HG03432 (cell line): ENCODE measurements around the gene PPP2R5A.
A peak's percentile ranks its signal among the peaks of the same experiment; 100 is the strongest.

ENCODE experiments used
- ATAC-seq: cut with Tn5 transposase; IDR thresholded peaks from one replicate; pipeline ENCODE4 v1.9.1; 2021; ENCODE audit warnings: mild to moderate bottlenecking, moderate library complexity; ENCODE audit not compliant: unreplicated experiment

The PPP2R5A gene

DNA sequence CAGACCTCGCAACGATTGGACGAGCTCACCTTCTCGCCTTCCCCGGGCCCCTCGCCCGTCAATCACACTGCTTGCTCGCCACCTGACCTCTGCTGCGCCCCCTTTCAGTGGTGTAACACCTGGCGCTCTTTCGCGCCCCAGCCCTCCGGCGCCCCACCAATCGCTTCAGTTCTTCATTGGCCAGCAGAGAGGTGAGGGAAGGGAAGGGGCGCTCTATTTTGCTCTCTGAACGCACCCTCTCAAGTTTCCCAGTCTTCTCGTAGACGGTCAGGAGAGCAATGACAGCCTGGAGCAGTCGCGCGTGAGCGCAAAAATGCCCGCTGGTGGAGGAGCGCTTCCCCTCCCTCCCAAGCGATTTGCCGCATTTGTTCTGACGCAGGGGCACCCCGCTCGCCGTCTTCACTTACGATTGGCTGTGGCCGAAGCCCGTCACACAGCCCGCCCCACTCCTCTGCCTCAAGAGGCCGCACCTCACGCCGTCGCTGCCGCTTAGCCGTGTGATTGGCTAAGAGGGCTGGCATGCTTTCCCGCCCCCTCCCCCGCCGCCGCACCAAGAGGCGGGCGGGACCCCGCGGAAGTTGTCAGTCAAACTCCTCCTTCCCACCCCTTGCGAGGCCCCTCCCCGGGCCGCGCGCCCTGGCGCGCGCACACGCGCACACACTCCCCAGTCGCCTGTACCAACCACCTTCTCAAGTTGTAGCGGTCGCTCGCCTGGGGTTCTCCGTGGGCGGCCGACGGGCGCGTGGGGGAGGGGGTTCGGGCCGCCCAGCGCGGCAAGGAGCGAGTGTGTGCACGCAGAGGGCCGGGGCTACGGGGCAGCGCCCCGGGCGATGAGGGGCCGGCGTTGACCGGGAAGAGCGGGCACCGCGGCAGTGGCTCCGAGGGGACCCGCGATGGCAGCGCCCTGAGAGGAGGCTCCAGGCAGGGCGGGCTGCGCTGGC lies at the start of gene PPP2R5A:
Gene PPP2R5A, plus strand, starts transcription at position 667 of the 941 bp plus-strand sequence. CDS start 701 bp downstream, outside the sequence.
- peak; percentile 90 for ATAC-seq

DNA sequence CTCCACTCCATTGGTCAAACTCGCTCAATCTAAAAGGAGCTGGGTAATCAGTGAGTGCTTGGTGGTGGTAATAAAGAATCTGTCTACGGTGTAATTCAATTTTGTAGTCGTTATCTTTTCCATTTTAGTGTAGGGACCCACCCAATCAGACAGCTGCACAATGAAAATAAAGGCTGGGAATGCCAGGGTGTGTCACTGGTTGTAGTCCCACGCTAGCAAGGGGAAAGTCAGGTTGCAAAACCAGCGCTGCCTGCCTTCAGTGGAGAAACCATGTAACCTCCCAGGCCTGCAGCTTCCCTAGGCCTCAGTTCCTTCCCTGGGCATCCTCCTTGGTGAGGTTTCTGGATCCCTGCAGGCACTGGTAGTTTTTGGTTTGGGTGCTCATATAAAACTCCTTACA lies 49.4 kb upstream of the PPP2R5A start:
- ATAC-seq = no peak

DNA sequence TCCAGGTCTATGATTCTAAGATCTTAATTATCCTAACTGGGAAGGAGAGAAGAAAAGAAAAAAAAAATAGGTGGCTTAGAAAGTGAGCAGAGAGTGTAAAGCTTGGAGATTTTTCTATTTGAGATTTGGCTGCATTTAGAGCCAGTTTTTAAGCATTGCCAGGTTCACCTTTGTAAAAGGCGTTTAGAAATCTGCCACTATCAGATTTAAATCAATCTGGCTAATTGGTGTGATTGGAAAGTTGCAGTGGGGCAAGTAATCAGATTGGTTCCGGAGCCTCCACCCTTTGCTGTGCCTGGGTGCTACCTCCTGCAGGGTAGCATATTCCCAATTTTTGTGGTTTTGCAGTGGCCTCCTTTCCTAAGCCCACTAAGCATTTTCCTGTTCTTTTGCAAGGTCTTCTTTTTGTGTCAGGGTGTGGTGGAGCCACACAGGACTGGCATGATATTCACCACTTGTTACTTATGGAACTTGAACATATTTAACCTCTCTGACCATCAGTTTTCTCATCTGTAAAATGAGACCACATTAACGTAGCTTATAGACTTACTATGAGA lies 48.5 kb upstream of the PPP2R5A start:
- ATAC-seq = no peak

DNA sequence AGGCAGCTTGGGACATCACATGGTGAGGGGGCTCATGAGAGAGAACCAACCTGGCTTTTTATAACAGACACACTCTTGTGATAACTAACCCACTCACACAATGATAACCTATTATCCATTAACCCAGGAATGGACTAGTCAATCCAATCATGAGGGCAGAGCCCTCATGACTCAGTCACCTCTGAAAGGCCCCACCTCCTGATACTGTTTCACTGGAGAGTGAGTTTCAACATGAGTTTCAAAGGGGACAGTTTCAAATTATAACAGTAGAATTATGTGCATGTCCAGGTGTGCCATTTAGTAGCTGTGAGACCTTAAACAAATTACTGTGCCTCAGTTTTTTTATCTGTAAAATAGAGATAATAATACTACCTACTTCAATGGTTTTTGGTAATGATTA lies 47.6 kb upstream of the PPP2R5A start:
- ATAC-seq = peak; percentile 92

DNA sequence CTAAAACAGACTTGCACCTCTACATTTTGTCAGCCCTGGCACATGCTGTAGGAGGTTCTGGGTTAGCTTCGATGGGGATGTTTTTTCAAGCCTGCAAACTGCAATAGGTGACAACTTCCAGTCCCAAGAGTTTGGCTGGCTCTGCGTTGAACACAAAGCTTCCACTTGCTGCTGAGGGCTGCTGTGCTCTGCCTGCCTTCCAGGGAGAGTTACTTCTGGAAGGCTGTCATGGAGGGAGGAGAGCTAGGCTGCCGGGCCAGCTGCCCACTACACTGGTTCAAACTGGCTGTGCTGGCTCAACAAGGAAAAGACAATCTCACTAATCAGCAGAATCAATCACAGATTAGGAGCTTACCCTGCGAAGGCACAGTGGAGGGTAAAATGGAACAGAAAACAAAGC lies 46.7 kb upstream of the PPP2R5A start:
- no peak for ATAC-seq

DNA sequence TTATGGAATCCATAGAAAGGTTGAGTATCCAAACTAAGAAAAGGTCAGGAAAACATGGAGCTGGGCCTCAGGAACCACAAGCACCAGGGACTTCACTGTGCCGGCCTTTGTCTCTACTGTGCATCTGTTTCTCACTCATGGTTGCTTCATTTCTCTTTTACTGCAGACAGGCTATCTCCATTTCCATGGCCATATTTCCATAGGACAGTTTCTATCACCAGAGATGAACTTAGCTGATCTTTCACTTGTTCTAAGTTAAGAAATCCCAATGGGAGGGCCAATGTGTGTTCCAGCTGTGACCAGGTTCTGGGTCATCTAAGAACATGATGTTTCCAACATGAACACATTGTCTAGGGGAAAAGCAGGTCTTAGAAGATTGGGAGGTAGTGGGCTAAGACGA lies 43.7 kb upstream of the PPP2R5A start:
- no peak for ATAC-seq

DNA sequence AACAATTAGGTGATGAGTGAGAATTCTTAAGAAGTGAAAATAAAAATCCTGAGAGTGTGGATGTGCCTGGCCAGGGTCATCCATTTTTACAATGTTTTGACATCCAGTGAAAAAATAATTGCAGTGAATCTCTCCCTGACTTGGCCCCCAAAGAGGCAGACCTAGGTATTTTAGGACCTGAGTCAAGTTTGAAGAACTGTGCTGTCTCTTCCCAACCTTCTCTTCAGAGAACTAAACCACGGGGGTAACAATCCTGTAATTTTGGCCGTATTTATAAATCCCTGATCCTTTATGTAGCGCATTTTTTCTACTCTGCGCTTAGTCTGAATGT lies 43.3 kb upstream of the PPP2R5A start:
- ATAC-seq = no peak

DNA sequence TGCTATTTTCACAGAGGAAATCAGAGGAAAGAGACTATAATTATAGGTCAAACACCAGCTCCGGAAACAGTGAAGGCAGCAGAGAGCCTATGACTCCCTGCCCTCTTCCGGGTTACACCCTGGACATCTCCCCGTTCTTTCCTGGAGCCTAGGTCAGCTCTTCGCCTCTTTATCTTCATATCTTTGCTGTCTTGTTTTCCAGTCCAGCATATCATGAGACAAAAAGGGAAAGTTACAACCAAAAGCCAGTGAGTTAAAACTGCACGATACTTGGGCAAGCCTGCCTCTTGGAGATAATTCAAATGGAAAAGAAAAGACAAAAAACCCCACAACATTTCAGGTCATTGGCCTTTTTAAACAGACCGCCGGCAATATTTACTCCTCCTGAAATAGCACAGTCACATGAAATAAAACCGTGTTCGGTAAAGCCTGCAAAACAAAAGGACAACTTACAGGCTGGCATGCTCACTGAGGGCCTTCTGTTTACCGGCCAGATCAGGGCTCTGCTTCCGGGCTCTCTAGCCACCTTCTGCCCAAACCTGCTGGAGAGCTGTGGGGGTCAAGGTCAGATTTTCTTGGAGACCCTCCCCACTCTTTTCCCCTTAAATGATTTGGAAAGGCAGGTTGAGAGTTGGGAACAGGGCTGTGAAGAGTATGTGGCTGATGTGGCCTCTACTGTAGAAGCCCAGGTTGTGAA lies 42.8 kb upstream of the PPP2R5A start:
- no peak for ATAC-seq

DNA sequence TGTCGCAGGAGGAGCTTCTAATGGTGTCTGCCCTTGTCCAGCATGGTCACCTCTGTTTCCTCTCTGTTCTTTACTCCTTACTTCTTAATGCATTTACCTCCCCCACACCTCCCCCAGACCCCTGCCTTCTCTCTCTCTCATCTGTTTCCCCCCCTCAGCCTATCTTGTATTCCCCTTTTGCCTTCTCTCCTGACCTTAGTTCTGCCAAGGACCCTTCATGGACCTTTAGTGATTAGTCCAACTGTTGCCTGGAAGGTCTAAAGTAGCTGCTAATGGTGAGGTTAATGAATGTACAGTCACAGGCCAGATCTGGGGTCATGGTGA lies 42.3 kb upstream of the PPP2R5A start:
- no peak for ATAC-seq

DNA sequence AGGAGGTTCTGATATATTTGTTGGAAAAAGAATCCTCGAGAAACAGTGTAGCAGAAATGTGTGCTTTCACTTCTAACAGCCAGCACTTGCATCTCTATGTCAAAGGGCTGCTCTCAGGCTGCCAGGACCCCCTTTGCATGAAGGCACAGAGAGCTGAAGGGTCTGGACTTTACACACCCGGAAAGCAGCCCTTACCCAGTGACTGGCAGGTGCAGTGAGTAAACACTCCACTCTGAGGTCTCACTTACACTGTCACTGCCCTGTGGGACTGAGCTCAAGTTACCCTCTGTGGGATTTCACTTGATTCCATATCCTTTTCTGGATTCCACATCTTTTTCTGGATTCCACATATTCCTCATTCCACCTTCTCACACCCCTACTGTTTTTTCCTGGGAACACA lies 40.8 kb upstream of the PPP2R5A start:
- no peak for ATAC-seq

DNA sequence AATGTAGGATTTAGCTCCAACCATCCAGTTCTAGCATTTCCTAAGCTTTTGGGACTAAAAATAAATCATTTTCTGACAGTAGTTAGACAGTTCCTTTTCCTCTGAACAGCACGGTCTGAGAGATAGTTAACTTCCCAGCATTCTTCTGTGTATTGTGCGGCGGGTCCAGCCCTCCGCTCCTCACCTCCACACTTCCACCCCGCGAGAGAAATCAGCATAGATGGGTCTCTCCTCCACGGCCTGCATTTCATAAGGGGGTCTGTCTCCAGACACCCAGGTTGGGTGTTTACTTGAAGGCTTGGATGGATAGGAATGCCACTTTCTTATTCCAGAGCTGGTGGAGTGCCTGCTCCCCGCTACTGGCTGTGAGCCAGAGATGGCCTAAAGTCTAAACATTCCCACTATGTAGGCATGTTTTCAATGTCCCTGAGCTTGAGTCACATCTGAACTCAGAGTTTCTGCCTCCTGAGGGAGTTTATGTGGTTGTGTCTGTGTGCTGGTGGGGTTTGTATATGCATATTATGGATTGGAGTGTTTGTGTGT lies 38.0 kb upstream of the PPP2R5A start:
- no peak for ATAC-seq

DNA sequence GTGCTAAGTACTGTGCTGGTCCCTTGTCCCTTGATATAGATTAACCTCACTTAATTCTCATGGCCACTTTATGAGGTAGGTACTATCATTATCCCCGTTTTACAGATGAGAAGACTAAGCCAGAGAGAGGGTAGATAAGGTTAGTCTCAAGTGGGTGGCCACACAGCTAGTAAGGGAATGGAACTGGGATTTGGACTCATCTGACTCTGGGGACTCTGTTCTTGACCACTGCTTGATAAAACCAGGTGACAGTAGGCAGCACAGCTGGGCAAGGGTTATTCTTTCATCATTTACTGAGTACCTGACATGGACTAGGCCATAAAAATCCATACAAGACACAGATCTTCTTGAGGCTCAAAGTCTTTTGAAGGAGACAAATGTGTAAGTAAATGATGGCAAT lies 37.2 kb upstream of the PPP2R5A start:
- no peak for ATAC-seq

DNA sequence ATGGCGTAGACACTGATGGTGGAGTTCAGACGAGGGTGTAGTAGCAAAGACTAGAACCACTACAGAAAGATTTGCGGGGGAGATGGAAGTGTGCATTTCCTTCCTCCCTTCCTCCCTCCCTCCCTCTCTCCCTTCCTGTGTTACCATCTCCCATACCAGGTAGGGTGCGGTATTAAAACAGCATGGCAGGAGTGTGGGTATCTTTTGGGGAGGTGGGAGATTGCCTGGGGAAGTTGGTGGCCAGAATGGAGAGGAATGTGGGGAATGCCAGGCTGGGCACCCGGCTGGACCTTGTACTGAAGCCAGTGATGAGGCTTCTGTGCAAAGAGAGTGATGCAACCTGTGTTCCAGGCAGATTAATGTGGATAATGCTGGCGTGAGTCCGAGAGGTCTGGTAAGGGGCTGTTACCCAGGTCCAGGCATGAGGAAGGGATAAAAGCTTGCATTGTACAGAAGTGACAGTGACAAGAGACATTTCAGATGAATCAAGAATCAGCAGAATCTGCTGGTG lies 30.3 kb upstream of the PPP2R5A start:
- ATAC-seq = no peak

DNA sequence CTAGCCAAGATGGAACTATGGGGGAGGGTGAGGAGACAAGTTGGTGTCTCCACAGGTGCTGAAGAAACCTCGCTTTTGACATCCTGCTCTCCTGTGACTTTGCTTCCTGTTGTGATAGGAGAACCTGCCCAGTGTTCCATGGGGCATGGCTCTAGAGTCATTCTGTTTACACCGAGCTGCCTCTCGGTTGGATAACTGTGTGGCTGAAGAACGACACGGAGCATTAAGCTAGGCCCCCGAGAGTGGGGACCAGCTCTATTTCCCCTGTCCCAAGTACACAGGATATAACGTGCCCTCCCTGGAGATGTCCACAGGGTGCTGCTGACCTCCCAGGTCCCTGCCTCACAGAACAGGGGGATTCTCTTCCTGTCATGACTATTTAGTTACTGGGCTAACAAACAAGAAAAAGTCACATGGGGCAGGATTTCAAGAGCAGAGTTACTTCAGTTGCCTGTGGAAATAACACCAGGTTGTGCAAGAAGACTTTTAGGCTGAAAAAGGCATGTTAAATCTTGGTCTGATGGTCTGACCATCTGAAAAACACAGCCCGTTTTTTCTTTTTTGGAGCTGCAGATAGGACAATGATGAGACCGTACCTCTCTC lies 29.4 kb upstream of the PPP2R5A start:
- ATAC-seq = peak; percentile 25

DNA sequence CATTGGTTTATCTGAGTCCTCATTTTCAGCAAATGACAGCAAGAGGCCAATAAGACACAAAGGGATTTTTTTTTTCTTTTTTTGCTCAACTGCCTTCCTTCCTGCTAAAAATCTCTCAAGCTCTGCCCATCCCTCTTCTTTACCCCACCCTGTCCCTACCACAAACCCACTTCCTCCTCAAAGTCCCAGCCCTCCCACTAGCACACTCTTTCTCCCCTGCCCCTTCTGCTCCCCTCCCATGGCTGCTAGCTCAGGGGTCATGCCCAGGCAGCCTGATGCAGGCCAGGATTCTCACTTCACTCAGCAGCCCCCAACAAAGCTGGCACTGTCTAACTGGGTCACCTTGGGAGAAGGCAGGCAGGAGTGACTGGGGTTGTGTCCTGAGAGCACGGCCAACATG lies 28.8 kb upstream of the PPP2R5A start:
- peak; percentile 75 for ATAC-seq

DNA sequence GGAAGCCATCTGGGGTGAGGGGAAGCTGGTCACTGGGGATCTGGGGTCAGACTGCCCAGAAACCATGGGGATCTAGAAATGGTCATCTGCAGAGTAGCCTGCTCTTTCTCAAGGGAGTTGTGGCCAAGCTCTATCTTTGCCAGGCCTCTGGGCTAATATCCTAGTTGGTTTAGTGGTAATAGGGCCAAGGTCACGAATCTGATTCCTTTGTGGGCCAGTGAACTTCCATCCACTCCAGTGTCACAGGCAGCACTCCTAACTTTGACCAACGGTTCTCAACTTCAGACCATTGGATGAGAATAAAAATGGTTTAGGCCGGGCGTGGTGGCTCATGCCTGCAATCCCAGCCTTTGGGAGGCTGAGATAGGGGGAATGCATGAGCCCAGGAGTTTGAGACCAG lies 28.1 kb upstream of the PPP2R5A start:
- no peak for ATAC-seq

DNA sequence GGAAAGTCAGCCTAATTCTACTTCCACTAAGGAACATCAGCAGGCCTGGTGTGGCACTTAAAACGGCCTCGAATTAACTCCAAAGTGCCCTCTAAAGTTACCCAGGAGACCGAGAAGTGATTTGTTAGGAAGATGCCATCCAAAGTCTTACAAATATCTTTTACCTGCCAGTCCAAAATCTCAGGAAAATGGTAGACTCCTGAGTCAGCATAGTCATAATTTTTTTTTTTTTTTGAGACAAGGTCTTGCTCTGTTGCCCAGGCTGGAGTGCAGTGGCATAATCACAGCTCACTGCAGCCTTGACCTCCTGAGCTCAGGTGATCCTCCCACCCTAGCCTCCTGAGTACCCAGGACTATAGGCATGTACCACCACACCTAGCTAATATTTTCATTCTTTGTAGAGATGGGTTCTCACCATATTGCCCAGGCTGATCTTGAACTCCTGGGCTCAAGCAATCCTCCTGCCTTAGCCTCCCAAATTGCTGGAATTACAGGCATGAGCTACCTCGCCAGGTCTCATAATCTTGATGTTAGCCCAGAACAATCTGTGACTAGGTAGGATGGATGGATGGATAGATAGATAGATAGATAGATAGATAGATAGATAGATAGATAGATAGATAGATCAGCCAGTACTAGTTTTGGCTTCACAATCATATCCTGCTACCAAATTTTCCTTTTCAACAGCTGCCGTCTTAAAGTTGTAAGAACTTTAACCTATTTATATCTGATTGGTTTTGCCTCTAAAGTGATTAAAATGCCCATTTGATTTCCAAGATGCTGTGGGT lies 25.3 kb upstream of the PPP2R5A start:
- ATAC-seq = no peak

DNA sequence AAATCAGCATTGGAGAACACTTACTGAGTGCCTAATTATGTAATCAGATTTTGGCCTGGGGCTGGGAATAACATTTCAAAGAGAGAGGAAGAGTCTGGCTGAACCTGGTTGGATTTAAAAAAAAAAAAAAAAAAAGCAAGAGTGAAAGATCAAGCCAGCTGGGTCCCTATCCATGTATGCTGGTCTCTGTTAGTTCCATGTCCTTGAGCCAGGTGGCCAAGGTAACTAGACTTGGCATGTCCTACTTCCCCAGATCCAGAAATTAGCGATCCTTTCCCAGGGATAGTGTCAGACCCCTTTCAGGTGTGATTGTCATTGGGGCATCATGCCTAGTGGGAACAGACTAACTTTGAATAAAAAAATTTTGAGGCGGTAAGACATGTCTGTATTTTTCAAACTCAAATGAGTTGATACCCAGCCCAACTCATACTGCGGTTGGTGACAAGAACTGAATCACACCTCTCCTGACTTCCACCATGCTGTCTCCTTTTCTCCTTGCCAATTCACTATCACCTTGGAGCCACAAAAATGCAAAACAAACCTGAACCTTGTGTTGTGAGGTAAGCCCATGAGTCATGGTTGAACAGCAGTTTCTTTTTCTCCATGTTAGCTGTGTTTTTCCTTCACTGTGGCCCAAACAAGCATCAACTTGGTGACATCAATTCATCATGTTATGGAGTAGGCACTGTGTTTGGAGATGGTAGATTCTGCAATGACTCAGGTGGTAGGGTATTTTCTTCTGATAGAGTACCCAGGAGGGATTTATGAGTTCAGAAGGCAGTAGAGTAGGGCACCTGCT lies 24.5 kb upstream of the PPP2R5A start:
- ATAC-seq = no peak

DNA sequence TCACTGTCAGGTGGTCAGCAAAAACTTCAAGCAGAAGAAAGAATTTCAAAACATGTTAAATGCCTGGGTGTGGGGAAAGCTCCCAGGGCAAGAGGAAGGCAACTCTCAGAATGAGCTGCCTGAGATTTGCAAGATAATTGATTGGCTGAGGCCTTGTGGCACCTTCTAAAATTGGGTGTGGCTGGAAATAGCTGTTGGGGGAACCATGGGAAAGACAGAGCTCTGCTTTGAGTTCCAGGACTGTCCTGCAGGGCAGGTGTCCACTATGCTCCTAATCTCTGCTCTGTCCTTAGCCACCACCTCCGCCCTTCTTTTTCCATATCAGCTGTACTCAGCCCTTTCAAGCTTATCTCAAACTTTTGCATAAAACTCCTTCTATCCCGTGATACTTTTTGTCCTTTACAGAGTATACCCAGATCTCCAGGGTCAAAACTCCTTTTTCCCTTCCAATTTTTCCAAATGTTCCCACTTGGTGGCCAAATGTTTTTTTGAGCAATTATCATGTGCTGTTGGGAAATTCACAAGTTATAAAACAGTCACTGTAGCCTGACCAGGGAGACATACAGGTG lies 23.8 kb upstream of the PPP2R5A start:
- ATAC-seq = no peak
